Cardiac fibroblast (primary cell): Measurements from ENCODE around the gene RETREG3.

ENCODE experiments used
- DNase-seq, 2 donors: peaks; one replicate each; pipeline versions ENCODE4 v3.0.0 to v3.0.0-alpha.2; 2010; ENCODE audit warnings: low read depth in 2 of 2
- H3K4me3 ChIP-seq, 2 donors: replicated peaks in 1 of 2; 1 replicate in 1 of 2; 2 replicates in 1 of 2; pipeline ENCODE4 v1.5.1; 2011; ENCODE audit warnings: low read depth in 2 of 2, low read length in 2 of 2, mild to moderate bottlenecking in 2 of 2, moderate library complexity in 1 of 2
- CTCF ChIP-seq: IDR thresholded peaks from one replicate; pipeline ENCODE4 v1.5.1; 2011; ENCODE audit warnings: low read depth, mild to moderate bottlenecking, low read length, inconsistent platforms

The RETREG3 gene

GRCh38 chr17:42568341-42569111, 40.6 kb downstream of the RETREG3 start:
- H3K4me3 ChIP-seq = no peak overlapping the region
- no peak for TF ChIP-seq CTCF
- no peak for DNase-seq

GRCh38 chr17:42566883-42567573, 42.1 kb downstream of the RETREG3 start, which contains the start of gene MLX:
TSS of gene MLX (plus strand) at chr17:42567100. CDS start at chr17:42567125, 25 bp downstream.
- no peak for TF ChIP-seq CTCF
- H3K4me3 ChIP-seq = peak within 1 kb of the TSS; percentile 96 to 99
- DNase-seq = peak; percentile 91 to 94

GRCh38 chr17:42566215-42566882, 42.8 kb downstream of the RETREG3 start:
- no peak for TF ChIP-seq CTCF
- DNase-seq = no peak
- H3K4me3 ChIP-seq = peak overlapping the region; percentile 96 to 99

- no peak overlapping the region for H3K4me3 ChIP-seq
- TF ChIP-seq CTCF = no peak
Observed at GRCh38 chr17:42565523-42566214, 43.5 kb downstream of the RETREG3 start.

GRCh38 chr17:42564815-42565522, 44.2 kb downstream of the RETREG3 start:
- TF ChIP-seq CTCF = no peak
- no peak overlapping the region for H3K4me3 ChIP-seq

More at GRCh38 chr17:42565523-42566214, 43.5 kb downstream of the RETREG3 start:
- DNase-seq = no peak

GRCh38 chr17:42563950-42564349, 45.2 kb downstream of the RETREG3 start:
- TF ChIP-seq CTCF = no peak
- no peak for DNase-seq
- peak overlapping the region in 1 of 2 donors; percentile 91 for H3K4me3 ChIP-seq

More at GRCh38 chr17:42564815-42565522, 44.2 kb downstream of the RETREG3 start:
- no peak for DNase-seq
